ENCODE results near the gene OR6A2. TPM values are rescaled to one million over a fixed set of nuclear protein-coding genes. Genes with fewer than 3 reads are reported as not detected.
A peak's percentile ranks its signal among the peaks of the same experiment; 100 is the strongest.
"Not testable (repeated sequence)": the region's sequence is repeated elsewhere in the genome, so short reads cannot be mapped to it uniquely, and the experiment has no call there.

The OR6A2 gene
- not detected for total RNA-seq
- long read RNA-seq: 0 reads

DNA sequence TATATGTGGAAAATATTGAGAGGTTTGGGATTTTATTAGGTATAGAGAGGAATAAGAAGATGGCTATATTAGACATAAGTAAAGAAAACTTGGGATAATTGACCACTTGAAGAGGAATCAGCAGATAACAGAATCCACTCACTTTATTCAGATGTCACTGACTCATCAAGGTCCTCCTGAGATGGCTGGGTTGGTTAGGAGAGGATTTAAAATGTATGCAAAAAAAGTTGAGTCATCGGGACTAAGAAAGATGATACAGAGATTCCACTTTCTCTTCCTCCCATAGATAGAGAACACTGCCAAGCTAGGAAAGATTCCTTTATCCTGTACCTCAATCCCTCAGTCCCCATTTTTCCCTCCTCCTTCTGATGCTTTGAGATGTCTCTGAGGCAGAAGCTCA, at the start of gene OR6A2:
TSS of gene OR6A2 (minus strand) at position 288 of the 400 bp plus-strand sequence. CDS start 3,981 bp downstream, outside the sequence.
- intact Hi-C loops (cut with DNase I): no loop called here
- DNase-seq (ENCODE audit: missing footprints) (no peak), ATAC-seq (no peak)

DNA sequence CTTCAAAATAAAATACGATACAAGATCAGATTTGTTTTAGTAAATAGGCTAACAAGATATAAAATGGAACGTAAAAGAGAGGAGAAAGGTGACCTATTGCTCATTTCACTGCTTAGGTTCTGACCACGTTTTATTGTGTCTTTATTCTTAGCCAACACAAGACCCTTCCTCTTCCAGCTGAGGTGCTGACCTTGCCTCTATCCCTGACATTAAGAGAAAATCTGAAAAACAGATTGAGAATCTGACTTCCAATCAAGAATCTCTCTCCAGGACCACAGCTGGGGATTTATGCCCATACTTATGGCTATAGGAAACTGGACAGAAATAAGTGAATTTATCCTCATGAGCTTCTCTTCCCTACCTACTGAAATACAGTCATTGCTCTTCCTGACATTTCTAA, 45.9 kb upstream of the OR6A2 start, which contains the start of gene OR10A5:
TSS of gene OR10A5 (plus strand) at position 301 of the 400 bp plus-strand sequence. CDS start at position 301, 0 bp downstream.
- DNase-seq (ENCODE audit: missing footprints) (no peak), ATAC-seq (no peak)
- intact Hi-C loops (cut with DNase I): no loop called here

DNA sequence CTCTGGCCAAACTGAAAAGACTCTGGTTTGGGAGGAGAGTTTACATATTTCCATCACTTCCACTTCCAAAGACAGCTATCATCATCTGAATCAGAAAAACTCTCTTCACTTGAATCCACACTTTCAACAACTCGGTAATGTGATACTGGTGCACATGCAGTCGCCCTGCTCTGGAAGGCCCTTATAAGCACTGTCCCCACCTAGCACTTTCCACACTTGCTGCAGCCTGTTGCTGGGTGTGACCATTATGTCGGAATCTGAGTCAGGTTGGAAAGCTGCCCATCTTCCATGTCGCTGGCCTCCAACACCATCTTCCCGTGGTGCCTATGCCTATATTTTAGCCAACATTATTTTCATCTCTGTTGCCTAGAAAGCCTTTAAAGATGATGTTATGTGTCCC, 44.9 kb upstream of the OR6A2 start:
- intact Hi-C loops (cut with DNase I): no loop called here
- DNase-seq (ENCODE audit: missing footprints) (no peak), ATAC-seq (no peak)

DNA sequence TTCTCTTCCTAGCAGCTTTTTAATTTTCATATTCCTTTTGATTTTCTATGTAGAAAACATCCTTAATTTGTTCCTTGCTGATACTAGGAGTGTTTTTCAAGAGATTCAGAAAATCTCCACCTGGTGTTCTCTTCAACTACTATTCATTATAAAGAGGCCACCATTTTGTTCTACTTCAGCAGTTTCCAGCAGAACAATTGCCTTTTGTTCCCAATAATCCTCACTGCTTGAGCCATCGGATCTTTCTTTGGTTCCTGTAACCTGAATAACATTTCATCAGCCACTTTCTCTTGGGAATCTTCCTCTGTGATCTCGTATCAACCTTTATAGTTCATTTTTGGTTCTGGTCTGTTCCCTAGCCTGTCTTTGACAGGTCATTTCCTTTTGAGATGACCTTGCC, 44.2 kb upstream of the OR6A2 start:
- intact Hi-C loops (cut with DNase I): no loop called here

DNA sequence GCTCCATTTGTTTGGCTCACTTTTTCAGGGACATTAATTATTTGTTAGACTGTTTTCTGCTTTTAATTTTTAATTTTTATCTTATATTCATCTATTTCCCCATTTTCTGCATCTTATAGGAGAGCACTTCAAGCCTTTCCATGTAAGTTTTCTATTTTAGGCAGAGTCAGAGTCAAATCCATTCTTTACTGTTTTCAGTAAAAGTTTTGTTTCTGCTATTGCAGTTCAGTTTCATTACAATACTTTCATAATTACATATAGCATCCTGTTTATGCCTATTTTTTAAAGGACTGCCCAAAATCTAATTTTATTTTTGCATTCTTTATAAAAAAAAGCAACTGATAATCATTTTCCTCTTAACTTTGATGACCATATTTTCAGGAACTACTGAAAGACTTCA, 42.2 kb upstream of the OR6A2 start:
- no peak for ATAC-seq

More for the DNA sequence above, 44.2 kb upstream of the OR6A2 start:
- DNase-seq (ENCODE audit: missing footprints): no peak
- ATAC-seq: no peak

DNA sequence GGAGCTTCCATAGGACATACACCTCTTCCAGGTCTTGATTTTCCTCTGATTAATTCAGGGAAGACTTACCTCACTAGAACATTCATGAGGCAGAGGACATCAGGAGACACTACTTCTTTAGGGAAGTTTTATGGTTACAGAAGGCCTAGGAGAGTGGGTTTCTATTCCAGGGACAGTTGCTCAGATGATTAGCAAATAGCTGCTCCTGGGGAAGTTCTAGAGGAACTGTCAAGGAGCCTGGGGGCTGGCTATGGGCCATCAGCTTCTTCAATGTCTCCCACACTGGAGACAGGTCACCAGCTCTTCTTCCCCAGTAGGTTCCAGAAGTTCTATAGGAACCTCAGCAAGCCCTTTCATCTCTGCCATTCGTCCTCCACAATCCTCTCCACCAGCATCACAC, 34.5 kb upstream of the OR6A2 start:
- intact Hi-C loops (cut with DNase I): no loop called here
- no peak for DNase-seq (ENCODE audit: missing footprints)

More for the DNA sequence above, 42.2 kb upstream of the OR6A2 start:
- no peak for DNase-seq (ENCODE audit: missing footprints)
- intact Hi-C loops (cut with DNase I): no loop called here

DNA sequence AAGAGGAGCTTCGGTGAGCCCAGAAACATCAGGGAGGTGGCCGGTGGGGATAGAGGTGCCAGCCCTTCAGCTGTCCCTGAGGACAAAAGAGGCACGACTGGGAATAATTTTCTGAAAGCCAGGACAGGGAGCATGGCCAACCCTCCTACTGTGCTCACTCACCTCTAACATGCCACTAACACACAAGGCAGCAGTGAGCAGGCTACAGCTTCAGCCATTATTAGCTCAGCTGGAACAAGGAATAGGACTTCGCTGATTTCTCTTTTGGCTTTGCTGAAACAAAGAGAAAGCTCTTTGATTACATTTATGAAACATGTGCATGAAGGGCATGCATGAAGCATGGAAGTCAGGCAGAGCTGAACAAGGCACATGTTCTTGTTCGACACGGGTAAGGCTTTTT, 33.9 kb upstream of the OR6A2 start:
- intact Hi-C loops (cut with DNase I): no loop called here
- no peak for DNase-seq (ENCODE audit: missing footprints)

More for the DNA sequence above, 34.5 kb upstream of the OR6A2 start:
- no peak for ATAC-seq

DNA sequence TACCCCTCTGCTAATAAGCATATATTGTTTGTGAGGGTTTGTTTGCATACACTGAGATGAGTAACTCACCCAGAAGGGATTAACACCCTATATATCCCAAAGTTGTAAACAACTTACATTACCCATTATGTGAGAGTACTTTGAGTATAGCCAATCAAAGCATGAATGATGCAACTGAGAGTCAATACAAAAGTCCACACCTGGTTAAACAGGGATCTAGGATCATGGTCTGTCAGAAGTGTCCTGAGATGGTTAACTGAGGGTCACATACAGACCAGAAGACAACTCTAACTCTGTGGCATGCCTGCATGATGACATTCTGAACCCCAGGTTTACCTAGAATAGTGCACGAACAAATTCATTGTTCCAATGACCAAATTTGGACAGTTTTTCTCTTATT, 28.6 kb upstream of the OR6A2 start:
- intact Hi-C loops (cut with DNase I): no loop called here
- DNase-seq (ENCODE audit: missing footprints) (no peak), ATAC-seq (no peak)

More for the DNA sequence above, 33.9 kb upstream of the OR6A2 start:
- no peak for ATAC-seq

DNA sequence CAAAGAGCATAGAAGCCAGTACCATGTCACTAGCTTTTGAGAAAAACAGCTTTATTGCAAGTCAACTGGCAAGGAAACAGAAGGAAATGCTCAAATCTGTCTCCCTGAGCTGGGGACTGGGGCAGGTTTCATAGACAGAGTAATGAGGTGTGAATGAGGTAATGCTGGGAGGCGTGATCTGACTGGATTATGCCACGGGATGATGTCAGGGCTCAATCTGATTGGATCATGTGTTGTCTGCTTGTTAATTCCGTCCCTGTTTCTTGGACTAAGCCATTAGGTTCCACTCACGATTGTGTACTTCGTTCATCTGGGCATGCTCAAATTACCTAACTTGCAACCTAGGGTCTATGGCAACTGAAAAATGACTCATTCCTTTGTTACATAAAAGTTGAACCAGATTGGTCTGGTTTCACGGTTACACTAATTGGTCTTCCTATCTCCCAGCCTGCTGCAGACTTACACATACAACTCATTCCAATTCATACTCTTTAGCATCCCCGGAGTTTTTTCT, 25.8 kb upstream of the OR6A2 start:
- DNase-seq (ENCODE audit: missing footprints): no peak
- peak; percentile 42 for ATAC-seq
- intact Hi-C loops (cut with DNase I): no loop called here

DNA sequence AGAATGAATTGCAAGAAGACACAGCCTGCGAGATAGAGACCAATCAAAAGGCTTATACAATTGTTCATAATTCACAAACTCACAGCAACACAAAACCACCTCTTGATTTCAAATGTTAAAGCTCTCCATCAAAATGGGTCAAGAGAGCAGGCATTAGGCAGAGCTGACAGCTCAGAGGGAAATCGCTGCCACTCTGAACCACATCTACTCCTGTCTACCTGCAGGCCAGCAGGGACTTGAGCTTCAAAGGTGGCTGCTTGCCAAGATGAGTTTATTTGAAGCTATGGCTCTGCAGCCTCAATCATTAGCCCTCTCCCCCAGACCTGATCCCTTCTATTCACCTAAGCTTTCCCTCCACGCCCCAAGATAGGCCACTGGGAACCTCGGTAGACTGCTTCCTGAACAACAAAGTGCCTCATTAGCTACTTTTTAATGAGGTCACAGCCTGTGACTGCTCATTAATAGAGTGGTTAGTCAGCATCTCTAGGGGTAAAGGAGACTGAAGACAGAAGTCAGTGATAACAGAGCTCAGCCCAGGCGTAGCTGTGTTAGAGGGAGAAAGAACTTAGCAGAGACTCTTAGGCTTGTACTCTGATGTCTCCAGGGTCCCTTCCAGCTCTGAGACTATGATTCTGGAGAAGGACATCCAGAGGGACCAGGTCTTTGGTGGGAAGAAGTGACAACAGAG, 24.8 kb upstream of the OR6A2 start:
- intact Hi-C loops (cut with DNase I): no loop called here
- DNase-seq (ENCODE audit: missing footprints): no peak
- ATAC-seq: no peak

DNA sequence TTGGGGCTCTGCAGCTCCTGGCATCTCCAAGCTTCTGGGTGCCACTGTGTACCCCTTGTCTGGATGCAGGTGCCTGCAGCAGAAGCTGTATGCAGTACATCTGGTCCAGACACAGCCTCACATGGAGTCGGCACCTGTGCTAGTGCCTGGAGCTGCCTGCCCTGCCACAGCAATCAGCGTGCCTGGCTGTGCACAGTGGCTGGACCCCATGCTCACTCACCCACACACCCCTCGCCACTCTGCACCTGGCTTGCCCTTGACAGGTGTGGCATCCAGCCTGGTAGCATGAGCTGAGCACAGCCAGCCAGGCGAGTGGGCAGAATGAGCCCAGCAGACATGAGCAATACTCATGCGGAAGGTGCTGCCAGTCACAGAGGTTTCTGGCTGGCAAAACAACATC, 19.5 kb upstream of the OR6A2 start:
- DNase-seq (ENCODE audit: missing footprints): no peak
- no peak for ATAC-seq
- intact Hi-C loops (cut with DNase I): no loop called here

DNA sequence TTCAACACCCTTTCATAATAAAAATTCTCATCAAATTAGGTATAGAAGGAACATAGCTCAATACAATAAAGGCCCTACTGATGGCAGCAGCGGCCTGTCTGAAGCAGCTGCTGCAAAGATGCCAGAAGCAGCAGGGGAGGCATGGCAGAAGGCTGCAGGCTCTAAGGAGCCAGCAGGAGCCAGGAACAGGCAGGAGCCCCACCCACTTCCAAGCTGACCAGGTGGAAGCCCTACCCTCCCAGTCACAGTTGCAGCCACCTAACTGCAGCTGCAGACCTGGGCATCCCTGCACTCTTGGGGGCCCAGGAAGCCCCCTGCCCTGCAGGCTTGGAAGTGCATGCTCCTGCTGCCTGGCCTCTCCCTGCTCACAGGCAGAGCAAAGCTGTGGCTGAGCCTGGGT, 18.2 kb upstream of the OR6A2 start:
- ATAC-seq (no peak), DNase-seq (ENCODE audit: missing footprints) (no peak)
- intact Hi-C loops (cut with DNase I): no loop called here

DNA sequence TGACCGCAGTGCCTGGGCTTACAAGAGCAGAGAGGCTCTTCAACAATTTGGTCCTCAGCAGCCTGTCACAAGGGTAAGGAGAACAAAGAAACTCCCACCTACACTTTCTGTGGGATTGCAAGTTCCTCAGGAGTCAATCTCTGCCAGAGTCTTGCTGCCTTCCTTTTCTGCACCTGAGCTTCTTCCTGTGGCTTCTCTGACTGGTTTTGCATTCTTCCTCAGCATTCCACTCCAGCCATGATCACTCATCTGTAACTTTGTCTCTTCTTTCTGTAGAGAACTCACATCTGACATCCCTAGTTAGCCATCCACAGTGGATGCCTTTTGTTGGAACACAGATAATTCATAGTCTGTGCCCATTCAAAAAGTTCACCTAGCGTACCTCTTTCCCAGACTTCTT, 14.2 kb upstream of the OR6A2 start:
- DNase-seq (ENCODE audit: missing footprints) (no peak), ATAC-seq (no peak)
- intact Hi-C loops (cut with DNase I): no loop called here

DNA sequence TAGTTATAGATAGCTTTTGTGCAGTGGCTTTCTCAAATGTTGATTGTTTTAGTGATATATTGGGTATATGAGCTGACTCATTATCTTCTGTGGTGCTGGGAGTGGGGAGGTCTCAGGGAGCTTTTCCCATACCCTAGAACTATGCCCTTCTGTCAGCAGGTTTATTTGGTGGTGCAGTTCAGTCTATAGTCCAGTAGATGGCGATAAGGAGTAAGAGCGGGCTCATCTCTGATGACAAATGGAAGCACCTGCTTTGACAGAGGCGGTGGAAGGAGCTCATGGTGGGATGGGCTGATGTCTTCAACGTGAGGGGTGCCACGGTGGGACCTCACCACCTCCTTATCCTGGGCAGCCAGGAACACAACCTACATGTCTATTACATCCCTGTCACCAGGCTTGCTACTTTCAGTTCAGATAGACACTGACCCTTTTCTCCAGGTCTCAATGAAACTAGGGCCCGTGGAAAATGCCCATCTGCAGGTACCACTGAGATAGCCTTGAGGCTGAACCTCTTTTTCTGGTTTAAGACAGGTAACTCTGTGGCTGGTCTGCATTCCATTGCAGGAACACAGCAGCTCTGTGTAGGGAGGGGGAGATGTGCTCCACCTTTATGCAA, 13.0 kb upstream of the OR6A2 start:
- no peak for DNase-seq (ENCODE audit: missing footprints)
- intact Hi-C loops (cut with DNase I): no loop called here
- no peak for ATAC-seq

DNA sequence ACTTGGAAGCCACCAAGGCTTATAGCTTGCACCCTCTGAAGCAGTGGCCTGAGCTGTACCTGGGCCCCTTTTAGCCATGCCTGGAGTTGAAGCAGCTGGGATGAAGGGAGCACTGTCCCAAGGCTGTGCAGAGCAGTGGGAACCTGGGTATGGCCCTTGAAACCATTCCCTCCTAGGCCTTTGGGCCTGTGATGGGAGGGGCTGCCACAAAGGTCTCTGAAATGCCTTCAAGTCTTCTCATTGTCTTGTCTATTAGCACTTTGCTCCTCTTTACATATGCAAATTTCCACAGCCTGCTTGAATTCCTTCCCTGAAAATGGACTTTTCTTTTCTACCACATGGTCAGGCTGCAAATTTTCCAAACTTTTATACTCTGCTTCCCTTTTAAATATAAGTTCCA, 1.6 kb upstream of the OR6A2 start:
- intact Hi-C loops (cut with DNase I); DNase-seq (ENCODE audit: missing footprints); ATAC-seq: not testable (repeated sequence)

DNA sequence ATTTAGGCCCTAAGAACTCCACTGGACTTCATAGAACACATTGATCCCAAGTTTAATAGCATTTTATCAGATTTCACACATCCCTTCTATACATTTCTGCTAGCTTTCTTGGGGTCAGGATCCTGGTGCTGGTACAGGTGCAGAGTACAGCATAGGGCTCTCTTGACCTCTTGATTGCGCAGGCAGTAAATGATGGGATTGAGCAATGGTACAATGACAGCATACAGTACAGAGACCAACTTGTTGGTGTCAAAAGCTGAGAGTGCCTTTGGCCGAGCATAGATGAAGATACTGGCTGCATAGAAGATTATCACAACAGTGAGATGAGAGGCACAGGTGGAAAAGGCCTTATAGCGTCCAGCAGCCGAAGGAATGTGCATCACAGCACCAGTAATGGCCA, 4.8 kb downstream of the OR6A2 start:
- intact Hi-C loops (cut with DNase I): no loop called here
- ATAC-seq: no peak
- DNase-seq (ENCODE audit: missing footprints): no peak

DNA sequence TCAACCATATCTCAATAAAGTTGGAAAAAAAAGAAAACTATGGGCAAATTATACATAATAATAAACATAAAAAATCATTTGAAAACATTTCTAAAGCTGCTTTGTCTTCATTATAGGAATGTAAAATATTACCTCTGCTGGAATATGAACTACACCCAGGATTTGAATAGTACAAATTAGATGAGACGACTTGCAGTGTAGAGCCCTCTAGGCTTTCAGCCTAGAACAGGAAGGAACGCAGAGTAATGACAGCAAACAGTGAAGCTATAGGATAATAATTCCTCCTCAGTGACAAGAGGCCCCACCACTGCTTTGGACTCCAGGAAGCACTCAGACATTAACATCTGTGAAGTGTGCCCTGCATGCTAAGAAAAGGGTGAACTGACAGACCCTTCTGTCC, 8.9 kb downstream of the OR6A2 start:
- ATAC-seq: no peak
- intact Hi-C loops (cut with DNase I): no loop called here
- no peak for DNase-seq (ENCODE audit: missing footprints)

DNA sequence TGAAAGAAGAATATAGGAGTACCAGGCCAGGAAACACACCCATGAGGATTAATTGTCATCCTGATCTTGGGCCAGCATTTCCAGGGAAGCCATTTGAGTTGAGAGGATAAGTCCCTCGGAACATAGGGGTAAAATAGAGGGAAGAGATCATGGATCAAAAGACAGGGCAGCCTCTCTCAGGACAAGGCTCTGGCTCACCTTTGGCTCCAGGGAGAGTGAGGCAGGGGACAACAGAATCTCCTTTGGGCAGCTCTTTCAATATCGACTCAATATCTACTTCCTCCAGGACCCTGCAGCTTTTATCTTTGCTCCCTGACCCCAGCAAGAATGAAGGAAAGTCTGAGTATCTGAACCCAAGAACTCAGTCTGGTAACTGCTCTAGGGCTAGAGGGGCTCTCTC, 16.8 kb downstream of the OR6A2 start, which contains the start of gene OR2AG1:
TSS of gene OR2AG1 (plus strand) at position 301 of the 400 bp plus-strand sequence. CDS start 2,018 bp downstream, outside the sequence.
- no peak for DNase-seq (ENCODE audit: missing footprints)
- intact Hi-C loops (cut with DNase I): no loop called here
- no peak for ATAC-seq

DNA sequence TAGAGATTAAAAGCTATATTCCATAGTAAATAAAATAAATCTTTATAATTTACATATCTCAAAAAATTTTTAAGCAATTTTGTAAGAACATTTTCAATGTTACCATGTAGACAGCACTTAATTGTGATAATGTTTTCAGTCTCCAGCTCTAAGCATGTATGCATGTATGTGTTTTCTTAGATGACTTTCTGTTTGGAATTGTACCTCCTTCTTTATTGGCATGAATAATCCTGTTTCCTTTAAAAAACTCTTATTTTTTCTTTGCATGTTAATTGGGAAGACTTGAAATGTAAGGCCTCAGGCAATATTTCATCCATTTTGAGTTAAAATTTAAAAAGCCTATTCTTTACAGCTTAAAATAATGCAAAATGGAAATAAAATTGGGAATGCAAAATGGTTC, 18.7 kb downstream of the OR6A2 start:
- intact Hi-C loops (cut with DNase I): no loop called here
- no peak for DNase-seq (ENCODE audit: missing footprints)
- no peak for ATAC-seq

DNA sequence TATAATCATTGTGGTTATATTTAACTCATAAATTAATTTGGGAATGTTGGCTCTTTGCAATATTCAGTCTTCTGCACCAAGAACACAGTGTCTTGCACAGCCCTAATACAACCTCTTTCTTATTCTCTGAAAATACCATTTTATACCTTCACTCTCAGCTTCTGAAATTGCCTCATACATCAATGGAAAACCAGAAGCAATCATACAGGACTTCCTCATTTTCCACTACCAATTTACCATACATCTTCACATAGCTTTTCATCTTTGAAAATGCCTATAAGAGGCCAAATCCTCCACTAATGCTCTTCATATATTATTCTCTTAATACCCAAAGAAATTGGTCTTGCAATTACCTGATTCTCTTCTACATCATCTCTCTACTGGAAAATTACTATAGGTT, 21.0 kb downstream of the OR6A2 start:
- DNase-seq (ENCODE audit: missing footprints) (no peak), ATAC-seq (no peak)
- intact Hi-C loops (cut with DNase I): no loop called here

All from Right ventricle myocardium inferior (tissue), 1 donor.